ENCODE data around the gene FERMT3. TPM values are rescaled to one million over a fixed set of nuclear protein-coding genes. Genes with fewer than 3 reads are reported as not detected.
A peak's percentile ranks its signal among the peaks of the same experiment; 100 is the strongest.

Gene FERMT3
- total and polyA plus RNA-seq, 2 of the 13 experiments (the other 11 are each of a cell fraction or from before 2014, with no cell fraction given) = 0.29 TPM; not detected in 1

GRCh38 chr11:64245797-64246620, 39.5 kb downstream of the FERMT3 start (continued):
- TF ChIP-seq ZNF687 (CRISPR knock-in tag; IDR thresholded peaks at IDR 0.05) (peak; percentile 67), U2AF1 (optimal IDR thresholded peaks at IDR 0.05; ENCODE audit: low read depth, low read length) (no peak), ZNF766 (CRISPR knock-in tag; IDR thresholded peaks at IDR 0.05; ENCODE audit: borderline replicate concordance) (no peak), SRSF9 (IDR thresholded peaks at IDR 0.05; ENCODE audit: borderline replicate concordance, insufficient read depth, low read depth, low read length, poor library complexity, severe bottlenecking) (no peak), ZBTB34 (CRISPR knock-in tag; IDR thresholded peaks at IDR 0.05) (no peak), SP1 (IDR thresholded peaks at IDR 0.05) (no peak), SP1 (CRISPR knock-in tag; IDR thresholded peaks at IDR 0.05) (no peak), CCAR2 (optimal IDR thresholded peaks at IDR 0.05; ENCODE audit: low read depth, low read length) (no peak), PPARG (CRISPR knock-in tag; conservative IDR thresholded peaks at IDR 0.05) (no peak), ZNF296 (CRISPR knock-in tag; conservative IDR thresholded peaks at IDR 0.05) (no peak), NAIF1 (CRISPR knock-in tag; IDR thresholded peaks at IDR 0.05; ENCODE audit: borderline replicate concordance) (no peak), RXRA (CRISPR knock-in tag; IDR thresholded peaks at IDR 0.05) (no peak), YEATS2 (CRISPR knock-in tag; IDR thresholded peaks at IDR 0.05; ENCODE audit: borderline replicate concordance) (no peak), RCOR2 (CRISPR knock-in tag; IDR thresholded peaks at IDR 0.05) (peak; percentile 13; the same call in 1 of the 2 replicates), ZNF558 (CRISPR knock-in tag; IDR thresholded peaks at IDR 0.05; ENCODE audit: borderline replicate concordance) (no peak; the same call in 1 of the 2 replicates), KDM2A (CRISPR knock-in tag; IDR thresholded peaks at IDR 0.05; ENCODE audit: borderline replicate concordance, low read depth) (no peak), EED (CRISPR knock-in tag; IDR thresholded peaks at IDR 0.05) (peak; percentile 84; the same call in 1 of the 2 replicates), SMC3 (IDR thresholded peaks at IDR 0.05; ENCODE audit: low read length) (no peak), PRPF4 (IDR thresholded peaks at IDR 0.05; ENCODE audit: low read depth, low read length, poor library complexity, severe bottlenecking) (no peak), DDIT3 (CRISPR knock-in tag; IDR thresholded peaks at IDR 0.05) (no peak), NCOA2 (CRISPR knock-in tag; IDR thresholded peaks at IDR 0.05) (no peak), FOSL2 (CRISPR knock-in tag; IDR thresholded peaks at IDR 0.05) (peak; percentile 72), ZFP36L2 (CRISPR knock-in tag; IDR thresholded peaks at IDR 0.05) (no peak)
- TF ChIP-seq, protein P1, sequence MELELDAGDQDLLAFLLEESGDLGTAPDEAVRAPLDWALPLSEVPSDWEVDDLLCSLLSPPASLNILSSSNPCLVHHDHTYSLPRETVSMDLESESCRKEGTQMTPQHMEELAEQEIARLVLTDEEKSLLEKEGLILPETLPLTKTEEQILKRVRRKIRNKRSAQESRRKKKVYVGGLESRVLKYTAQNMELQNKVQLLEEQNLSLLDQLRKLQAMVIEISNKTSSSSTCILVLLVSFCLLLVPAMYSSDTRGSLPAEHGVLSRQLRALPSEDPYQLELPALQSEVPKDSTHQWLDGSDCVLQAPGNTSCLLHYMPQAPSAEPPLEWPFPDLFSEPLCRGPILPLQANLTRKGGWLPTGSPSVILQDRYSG (CRISPR knock-in tag; IDR thresholded peaks at IDR 0.05) = no peak
